ENCODE data around the gene SLC22A23.

DNA sequence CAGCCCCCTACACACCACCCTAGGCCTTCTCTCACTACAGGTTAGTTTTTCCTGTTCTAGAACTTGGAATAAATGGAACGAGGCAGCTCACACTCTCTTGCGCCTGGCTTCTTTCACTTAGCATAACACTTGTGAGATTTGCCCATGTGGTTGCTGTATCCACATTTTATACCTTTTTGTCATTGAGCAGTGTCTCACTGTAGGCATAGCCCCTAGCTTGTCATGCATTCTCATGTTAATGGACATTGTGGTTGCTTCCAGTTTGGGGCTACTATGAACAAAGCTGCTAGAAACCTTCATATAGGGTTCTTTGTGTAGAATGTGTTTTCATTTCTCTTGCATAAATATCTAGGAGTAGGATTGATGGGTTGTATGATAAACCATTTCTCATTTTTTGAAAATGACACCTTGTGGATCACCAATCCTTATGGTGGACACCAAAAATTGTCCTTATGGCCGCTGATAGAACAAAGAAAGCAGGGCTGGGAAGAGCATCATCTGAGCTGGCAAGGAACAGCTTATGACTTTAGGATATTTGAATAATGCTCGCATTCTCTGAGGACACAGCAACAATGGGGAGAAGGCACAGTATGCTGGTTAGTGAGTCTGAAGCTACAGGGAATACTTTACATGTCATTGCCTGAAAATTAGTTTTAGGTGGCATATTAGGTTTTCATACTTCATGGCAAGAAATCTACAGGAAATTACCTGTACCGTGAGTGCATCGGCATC lies 9.8 kb upstream of the SLC22A23 start:
- TF ChIP-seq, protein P1, sequence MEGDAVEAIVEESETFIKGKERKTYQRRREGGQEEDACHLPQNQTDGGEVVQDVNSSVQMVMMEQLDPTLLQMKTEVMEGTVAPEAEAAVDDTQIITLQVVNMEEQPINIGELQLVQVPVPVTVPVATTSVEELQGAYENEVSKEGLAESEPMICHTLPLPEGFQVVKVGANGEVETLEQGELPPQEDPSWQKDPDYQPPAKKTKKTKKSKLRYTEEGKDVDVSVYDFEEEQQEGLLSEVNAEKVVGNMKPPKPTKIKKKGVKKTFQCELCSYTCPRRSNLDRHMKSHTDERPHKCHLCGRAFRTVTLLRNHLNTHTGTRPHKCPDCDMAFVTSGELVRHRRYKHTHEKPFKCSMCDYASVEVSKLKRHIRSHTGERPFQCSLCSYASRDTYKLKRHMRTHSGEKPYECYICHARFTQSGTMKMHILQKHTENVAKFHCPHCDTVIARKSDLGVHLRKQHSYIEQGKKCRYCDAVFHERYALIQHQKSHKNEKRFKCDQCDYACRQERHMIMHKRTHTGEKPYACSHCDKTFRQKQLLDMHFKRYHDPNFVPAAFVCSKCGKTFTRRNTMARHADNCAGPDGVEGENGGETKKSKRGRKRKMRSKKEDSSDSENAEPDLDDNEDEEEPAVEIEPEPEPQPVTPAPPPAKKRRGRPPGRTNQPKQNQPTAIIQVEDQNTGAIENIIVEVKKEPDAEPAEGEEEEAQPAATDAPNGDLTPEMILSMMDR (conservative IDR thresholded peaks at IDR 0.05): no peak
- TF ChIP-seq ZFX (IDR thresholded peaks at IDR 0.05): no peak

Data from C4-2B (cell line).